ENCODE measurements around the gene TXNRD2. TPM values are rescaled to one million over a fixed set of nuclear protein-coding genes. Genes with fewer than 3 reads are reported as not detected.

The TXNRD2 gene
- polyA plus RNA-seq, 1 donor from 2014 or later = 4.1 TPM

DNA sequence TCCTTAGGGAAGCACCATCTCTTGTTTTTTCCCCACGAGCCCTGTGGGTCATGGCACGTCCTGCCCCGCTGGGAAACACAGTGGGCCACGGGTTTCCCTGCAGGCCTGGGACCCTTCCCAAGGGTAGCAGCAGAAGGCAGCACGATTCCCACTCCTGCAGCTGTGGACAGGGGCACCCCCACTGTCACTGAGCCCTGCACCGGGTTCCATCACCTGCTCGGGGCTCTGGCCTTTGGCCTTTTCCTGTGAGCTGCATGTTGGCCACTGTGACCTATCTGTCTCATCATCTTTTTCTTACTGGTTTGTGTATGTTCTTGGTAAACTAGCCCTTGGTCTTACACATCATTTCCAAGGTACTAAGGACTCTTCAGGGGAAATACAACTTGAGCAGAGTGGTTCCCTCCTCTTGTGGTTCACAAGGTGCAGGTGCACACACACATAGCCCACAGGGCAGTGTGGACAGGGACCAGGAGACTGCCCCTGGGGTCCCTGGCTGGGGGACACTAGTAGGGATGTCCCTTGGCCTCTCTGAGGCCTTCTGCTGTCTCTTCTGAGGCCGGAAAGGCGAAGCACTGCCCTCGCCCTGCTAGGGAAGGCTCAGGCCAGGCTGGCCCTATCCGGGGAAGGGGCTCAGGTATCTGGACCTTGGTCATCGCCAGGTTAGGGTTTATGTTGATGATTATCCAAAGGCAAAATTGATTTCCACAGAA is 19.0 kb upstream of the TXNRD2 start:
- no peaks in the 10 kb centered on the region for H3K79me2 ChIP-seq (replicated peaks; ENCODE audit: insufficient read depth, low read length)
- no peak overlapping the region for H3K27ac ChIP-seq (ENCODE audit: low read length)
- no peaks in the 10 kb centered on the region for H4K20me1 ChIP-seq (ENCODE audit: insufficient read depth)
- no peak overlapping the region for H3K9ac ChIP-seq (ENCODE audit: low read length)
- no peaks in the 10 kb centered on the region for H3K9me2 ChIP-seq (ENCODE audit: insufficient read depth, low read length)
- H3K4me2 ChIP-seq (ENCODE audit: low read length) = no peak overlapping the region
- no peaks in the 10 kb centered on the region for H3F3A ChIP-seq (ENCODE audit: insufficient read depth, low read length, poor library complexity, severe bottlenecking)
- no peaks in the 10 kb centered on the region for H3K9me3 ChIP-seq (ENCODE audit: low read length)
- TF ChIP-seq, protein P1, sequence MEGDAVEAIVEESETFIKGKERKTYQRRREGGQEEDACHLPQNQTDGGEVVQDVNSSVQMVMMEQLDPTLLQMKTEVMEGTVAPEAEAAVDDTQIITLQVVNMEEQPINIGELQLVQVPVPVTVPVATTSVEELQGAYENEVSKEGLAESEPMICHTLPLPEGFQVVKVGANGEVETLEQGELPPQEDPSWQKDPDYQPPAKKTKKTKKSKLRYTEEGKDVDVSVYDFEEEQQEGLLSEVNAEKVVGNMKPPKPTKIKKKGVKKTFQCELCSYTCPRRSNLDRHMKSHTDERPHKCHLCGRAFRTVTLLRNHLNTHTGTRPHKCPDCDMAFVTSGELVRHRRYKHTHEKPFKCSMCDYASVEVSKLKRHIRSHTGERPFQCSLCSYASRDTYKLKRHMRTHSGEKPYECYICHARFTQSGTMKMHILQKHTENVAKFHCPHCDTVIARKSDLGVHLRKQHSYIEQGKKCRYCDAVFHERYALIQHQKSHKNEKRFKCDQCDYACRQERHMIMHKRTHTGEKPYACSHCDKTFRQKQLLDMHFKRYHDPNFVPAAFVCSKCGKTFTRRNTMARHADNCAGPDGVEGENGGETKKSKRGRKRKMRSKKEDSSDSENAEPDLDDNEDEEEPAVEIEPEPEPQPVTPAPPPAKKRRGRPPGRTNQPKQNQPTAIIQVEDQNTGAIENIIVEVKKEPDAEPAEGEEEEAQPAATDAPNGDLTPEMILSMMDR (IDR thresholded peaks at IDR 0.05; ENCODE audit: poor library complexity, severe bottlenecking) = no peak
- no peak for TF ChIP-seq SMC3 (conservative IDR thresholded peaks at IDR 0.05; ENCODE audit: poor library complexity)
- TF ChIP-seq TAF1 (IDR thresholded peaks at IDR 0.05; ENCODE audit: low read depth) = no peak
- TF ChIP-seq POLR2AphosphoS5 (IDR thresholded peaks at IDR 0.05) = no peak
- no peak for TF ChIP-seq EZH2 (IDR thresholded peaks at IDR 0.05; ENCODE audit: borderline replicate concordance, insufficient read depth, low read length, poor library complexity, severe bottlenecking)
- TF ChIP-seq MXI1 (conservative IDR thresholded peaks at IDR 0.05; ENCODE audit: poor library complexity, severe bottlenecking) = no peak
- TF ChIP-seq, protein P2, sequence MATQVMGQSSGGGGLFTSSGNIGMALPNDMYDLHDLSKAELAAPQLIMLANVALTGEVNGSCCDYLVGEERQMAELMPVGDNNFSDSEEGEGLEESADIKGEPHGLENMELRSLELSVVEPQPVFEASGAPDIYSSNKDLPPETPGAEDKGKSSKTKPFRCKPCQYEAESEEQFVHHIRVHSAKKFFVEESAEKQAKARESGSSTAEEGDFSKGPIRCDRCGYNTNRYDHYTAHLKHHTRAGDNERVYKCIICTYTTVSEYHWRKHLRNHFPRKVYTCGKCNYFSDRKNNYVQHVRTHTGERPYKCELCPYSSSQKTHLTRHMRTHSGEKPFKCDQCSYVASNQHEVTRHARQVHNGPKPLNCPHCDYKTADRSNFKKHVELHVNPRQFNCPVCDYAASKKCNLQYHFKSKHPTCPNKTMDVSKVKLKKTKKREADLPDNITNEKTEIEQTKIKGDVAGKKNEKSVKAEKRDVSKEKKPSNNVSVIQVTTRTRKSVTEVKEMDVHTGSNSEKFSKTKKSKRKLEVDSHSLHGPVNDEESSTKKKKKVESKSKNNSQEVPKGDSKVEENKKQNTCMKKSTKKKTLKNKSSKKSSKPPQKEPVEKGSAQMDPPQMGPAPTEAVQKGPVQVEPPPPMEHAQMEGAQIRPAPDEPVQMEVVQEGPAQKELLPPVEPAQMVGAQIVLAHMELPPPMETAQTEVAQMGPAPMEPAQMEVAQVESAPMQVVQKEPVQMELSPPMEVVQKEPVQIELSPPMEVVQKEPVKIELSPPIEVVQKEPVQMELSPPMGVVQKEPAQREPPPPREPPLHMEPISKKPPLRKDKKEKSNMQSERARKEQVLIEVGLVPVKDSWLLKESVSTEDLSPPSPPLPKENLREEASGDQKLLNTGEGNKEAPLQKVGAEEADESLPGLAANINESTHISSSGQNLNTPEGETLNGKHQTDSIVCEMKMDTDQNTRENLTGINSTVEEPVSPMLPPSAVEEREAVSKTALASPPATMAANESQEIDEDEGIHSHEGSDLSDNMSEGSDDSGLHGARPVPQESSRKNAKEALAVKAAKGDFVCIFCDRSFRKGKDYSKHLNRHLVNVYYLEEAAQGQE (IDR thresholded peaks at IDR 0.05; ENCODE audit: borderline replicate concordance) = no peak
- TF ChIP-seq RAD21 (conservative IDR thresholded peaks at IDR 0.05) = no peak
- TF ChIP-seq EP300 (conservative IDR thresholded peaks at IDR 0.05; ENCODE audit: poor library complexity, severe bottlenecking) = no peak
- H2AFZ ChIP-seq (ENCODE audit: low read depth, low read length) = no peak overlapping the region
- H3K4me3 ChIP-seq (ENCODE audit: low read length) = no peak overlapping the region
- no peaks in the 10 kb centered on the region for H3K27me3 ChIP-seq (ENCODE audit: insufficient read depth, low read depth, low read length)
- H3K36me3 ChIP-seq (ENCODE audit: insufficient read depth, low read length) = no peaks in the 10 kb centered on the region

DNA sequence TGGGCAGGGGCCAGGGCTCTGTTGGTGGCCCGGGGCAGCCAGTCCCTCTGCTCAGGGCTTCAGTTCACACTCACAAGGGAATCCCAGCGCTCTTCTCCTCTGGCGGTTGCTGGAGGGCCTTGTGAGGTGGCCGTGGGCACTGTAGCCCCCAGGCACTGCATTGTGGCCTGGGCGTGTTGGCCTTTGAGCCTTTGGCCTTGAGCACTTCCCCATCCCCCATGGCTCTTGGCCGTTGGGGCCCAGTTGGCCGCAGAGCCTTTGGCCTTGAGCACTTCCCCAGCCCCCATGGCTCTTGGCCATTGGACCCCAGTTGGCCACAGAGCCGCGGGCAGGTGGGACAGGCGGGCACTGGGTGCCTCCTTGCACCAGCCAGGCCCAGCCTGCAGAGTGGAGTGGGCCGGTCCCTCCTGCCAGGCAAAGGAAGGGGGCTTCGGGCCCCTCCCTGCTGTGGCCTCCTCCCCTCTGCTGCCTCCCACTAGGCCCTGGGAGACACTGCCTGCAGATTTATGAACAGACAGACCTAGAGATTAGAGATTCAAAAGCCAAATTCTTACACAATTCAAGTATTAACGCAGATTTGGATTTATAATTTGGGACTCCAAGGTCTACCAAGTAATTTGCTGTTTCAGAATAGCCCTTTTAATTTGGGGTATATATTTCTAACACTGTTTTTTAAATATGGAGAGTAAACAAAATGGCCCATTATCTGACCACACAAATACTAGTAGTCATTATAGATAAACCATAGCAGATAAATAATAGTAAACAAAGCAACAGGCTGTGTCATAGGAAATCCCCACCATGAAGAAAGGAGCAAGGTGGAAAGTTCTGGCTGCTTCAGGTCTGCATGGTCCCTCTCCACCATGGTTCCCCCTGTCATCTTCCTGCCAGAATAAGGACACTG is 18.2 kb upstream of the TXNRD2 start:
- H3K27ac ChIP-seq (ENCODE audit: low read length) = no peak overlapping the region
- H3K9ac ChIP-seq (ENCODE audit: low read length) = no peak overlapping the region
- H3K27me3 ChIP-seq (ENCODE audit: insufficient read depth, low read depth, low read length) = no peaks in the 10 kb centered on the region
- no peak overlapping the region for H3K4me2 ChIP-seq (ENCODE audit: low read length)
- no peak for TF ChIP-seq MXI1 (conservative IDR thresholded peaks at IDR 0.05; ENCODE audit: poor library complexity, severe bottlenecking)
- TF ChIP-seq, protein P1 (IDR thresholded peaks at IDR 0.05; ENCODE audit: poor library complexity, severe bottlenecking) = no peak
- no peak for TF ChIP-seq EP300 (conservative IDR thresholded peaks at IDR 0.05; ENCODE audit: poor library complexity, severe bottlenecking)
- no peak for TF ChIP-seq EZH2 (IDR thresholded peaks at IDR 0.05; ENCODE audit: borderline replicate concordance, insufficient read depth, low read length, poor library complexity, severe bottlenecking)
- TF ChIP-seq RAD21 (conservative IDR thresholded peaks at IDR 0.05) = no peak
- TF ChIP-seq POLR2AphosphoS5 (IDR thresholded peaks at IDR 0.05) = no peak
- TF ChIP-seq SMC3 (conservative IDR thresholded peaks at IDR 0.05; ENCODE audit: poor library complexity) = no peak
- no peak for TF ChIP-seq TAF1 (IDR thresholded peaks at IDR 0.05; ENCODE audit: low read depth)
- TF ChIP-seq, protein P2 (IDR thresholded peaks at IDR 0.05; ENCODE audit: borderline replicate concordance) = no peak
- no peaks in the 10 kb centered on the region for H3K79me2 ChIP-seq (replicated peaks; ENCODE audit: insufficient read depth, low read length)
- no peaks in the 10 kb centered on the region for H3F3A ChIP-seq (ENCODE audit: insufficient read depth, low read length, poor library complexity, severe bottlenecking)
- H2AFZ ChIP-seq (ENCODE audit: low read depth, low read length) = no peak overlapping the region
- H3K9me3 ChIP-seq (ENCODE audit: low read length) = no peaks in the 10 kb centered on the region
- no peaks in the 10 kb centered on the region for H3K36me3 ChIP-seq (ENCODE audit: insufficient read depth, low read length)
- no peaks in the 10 kb centered on the region for H4K20me1 ChIP-seq (ENCODE audit: insufficient read depth)
- no peak overlapping the region for H3K4me3 ChIP-seq (ENCODE audit: low read length)
- H3K9me2 ChIP-seq (ENCODE audit: insufficient read depth, low read length) = no peaks in the 10 kb centered on the region
